GM20000 (cell line): ENCODE measurements around the gene ELP4.

Source experiments
- DNase-seq: peaks from one replicate; pipeline ENCODE4 v3.0.0; 2012; ENCODE audit warnings: low spot score
- TF ChIP-seq, protein P1 (sequence below): IDR thresholded peaks from 2 replicates; pipeline ENCODE4 v1.5.1; 2012; ENCODE audit warnings: mild to moderate bottlenecking, control low read depth; ENCODE audit errors: extremely low read depth, missing control alignments

The ELP4 gene

DNA sequence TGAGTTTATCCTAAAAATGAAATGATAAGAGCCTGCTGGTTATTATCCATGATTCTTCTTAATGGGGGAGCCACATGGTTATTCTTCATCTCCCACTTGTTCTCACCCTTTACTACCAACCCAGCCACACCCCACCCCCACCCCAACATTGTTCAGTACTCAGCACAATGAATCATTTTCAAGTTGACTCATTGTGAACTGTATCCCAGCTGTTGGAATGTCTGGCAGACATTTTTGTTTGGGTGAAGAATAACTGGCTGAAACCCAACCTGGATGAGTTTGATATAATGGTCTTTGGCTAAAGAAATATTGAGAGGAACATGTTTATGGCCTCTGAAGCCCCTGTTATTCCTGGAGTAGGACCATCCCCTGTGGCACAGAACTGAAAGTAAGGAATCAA lies 136.2 kb downstream of the ELP4 start:
- no peak for DNase-seq
- TF ChIP-seq, protein P1, sequence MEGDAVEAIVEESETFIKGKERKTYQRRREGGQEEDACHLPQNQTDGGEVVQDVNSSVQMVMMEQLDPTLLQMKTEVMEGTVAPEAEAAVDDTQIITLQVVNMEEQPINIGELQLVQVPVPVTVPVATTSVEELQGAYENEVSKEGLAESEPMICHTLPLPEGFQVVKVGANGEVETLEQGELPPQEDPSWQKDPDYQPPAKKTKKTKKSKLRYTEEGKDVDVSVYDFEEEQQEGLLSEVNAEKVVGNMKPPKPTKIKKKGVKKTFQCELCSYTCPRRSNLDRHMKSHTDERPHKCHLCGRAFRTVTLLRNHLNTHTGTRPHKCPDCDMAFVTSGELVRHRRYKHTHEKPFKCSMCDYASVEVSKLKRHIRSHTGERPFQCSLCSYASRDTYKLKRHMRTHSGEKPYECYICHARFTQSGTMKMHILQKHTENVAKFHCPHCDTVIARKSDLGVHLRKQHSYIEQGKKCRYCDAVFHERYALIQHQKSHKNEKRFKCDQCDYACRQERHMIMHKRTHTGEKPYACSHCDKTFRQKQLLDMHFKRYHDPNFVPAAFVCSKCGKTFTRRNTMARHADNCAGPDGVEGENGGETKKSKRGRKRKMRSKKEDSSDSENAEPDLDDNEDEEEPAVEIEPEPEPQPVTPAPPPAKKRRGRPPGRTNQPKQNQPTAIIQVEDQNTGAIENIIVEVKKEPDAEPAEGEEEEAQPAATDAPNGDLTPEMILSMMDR = no peak

DNA sequence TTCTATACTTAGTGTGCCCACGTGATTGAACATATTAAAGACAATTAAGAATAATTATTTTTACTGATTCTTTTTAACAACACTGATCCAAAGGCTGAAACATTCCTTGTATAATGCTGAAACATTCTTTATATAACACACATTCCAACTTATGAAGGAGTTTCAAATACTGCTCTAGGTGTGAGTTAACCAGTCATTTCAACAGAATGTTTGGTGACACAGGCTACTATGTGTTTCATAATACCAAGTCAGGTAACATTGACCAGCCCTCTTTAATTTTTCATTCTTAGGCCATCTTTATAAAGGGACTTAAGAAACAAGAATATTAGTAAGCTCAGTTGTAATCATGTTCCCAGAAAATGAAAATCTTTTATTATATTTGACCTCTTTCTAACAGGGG lies 136.6 kb downstream of the ELP4 start:
- no peak for DNase-seq
- TF ChIP-seq, protein P1 = no peak

DNA sequence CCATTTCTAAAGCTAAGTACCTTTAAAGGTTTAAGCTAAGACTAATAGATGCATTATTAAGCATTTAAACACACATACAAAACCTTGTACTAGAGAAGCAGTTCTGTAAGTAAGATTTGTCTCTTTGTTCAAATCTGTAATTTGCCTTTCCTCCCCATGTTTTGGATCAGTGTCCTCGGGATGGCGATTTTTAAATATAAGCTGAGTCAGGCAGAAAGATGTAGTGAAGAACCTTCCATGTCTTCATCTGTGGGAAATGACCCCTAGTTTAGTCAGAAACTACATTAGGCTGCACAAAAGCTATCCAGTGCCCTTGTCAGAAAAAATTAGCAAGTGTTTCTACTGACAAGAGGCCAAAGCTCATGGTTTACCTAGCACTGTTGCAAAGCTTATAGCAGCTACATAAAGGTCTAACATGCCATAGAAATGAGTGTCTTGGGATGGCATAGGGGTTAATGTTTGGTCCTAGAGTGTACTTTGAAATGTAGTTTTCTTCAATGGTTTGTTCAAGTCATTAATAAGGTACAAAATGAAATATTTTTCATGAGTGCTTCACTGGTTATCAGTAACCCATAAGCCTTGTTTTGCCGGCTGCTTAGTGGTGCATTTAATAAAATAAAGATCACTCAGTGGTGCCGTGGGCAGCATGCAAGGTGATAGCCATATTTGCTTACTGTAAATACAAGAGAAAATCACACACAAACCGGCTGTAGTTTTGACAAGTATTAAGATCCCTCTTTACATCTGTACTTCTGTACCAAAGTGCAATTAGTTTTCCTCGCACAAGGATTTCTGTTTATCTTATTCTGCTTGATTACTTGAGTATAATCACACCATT lies 139.8 kb downstream of the ELP4 start:
- DNase-seq = no peak
- TF ChIP-seq, protein P1 = no peak

DNA sequence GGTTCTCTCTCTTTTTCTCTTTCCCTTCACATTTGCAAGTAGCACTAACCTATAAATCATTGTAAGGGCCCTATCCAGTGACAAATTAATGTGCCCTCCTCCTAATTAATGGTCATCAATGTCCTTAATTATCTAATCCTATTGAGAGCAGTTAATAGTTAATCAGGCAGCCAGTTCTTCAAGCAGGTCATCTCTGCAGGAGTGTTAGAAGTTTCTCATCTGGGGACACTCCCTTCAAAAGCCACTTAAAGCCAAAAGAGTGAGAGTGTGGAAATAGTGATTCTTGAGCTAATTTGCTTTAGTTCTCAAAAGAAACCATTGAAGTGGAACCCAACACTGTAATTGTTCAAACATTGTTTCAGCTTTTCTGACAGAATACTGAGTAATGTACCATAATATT lies 141.6 kb downstream of the ELP4 start:
- TF ChIP-seq, protein P1 = no peak
- peak; percentile 2 for DNase-seq

DNA sequence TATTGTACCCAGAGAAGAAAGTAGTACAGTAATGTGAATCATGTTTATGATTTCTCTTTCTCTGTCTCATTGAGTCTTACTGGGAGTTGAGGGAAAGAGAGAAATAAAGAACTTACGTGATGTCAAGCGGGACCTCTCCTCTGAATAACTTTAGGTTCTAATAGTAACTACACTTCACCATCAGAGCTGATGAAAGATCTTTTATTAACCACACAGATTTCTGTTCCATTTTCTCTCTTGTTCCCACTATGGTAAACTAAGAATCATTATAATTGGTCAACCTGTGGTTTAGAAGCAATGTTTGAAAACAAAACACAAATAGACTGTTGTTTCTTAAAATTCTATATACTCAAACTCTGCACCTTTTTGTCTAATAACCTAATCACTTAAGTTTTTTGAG lies 142.3 kb downstream of the ELP4 start:
- peak; percentile 6 for DNase-seq
- TF ChIP-seq, protein P1 = no peak

DNA sequence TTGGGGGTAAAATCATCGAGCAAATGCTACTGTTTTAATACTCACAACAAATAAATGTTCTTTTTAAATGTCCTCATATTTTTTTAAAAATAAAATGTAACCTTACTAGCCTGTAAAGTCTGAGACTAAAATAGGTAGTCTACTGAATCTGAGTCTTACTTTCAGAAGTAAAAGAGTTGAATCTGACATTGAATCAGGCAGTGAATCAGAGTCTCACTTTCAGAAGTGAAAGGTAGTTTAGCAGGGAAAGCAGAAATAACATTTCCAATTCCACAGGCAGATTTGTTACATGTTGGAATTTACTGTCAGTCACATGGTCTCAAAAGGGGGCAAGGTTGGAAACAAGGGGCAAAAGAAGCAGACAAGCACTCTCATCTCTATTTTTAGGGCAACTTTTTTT lies 143.0 kb downstream of the ELP4 start:
- TF ChIP-seq, protein P1 = no peak
- DNase-seq = peak; percentile 3

DNA sequence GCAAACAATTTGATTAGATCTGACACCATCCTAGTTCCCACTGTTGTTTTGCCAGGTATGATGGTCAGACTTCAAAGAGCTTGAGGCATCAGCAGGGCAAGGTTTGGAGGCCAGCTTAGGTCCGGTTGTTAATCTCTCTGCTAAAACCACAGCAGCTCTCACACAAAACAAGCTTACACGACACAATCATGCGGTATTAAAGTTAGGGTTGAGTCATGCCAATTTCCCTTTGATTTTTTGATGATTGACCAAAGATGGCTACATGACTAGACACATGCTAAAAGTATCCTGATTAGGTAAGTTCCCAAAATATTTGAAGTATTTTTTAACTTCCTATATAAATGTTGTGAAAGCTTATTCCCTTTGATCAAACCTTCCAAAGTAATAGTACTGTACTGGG lies 145.9 kb downstream of the ELP4 start:
- TF ChIP-seq, protein P1 = no peak
- no peak for DNase-seq
